Measurements from ENCODE around the gene HMSD.
A peak's percentile ranks its signal among the peaks of the same experiment; 100 is the strongest.

HMSD gene

GRCh38 chr18:63956755-63957154, 7.7 kb downstream of the HMSD start:
- no peak overlapping the region for H3K4me3 ChIP-seq (ENCODE audit: low read depth, low read length)
- H3K36me3 ChIP-seq (ENCODE audit: insufficient read depth, low read length): no peaks in the 10 kb centered on the region
- H3K79me2 ChIP-seq (ENCODE audit: control insufficient read depth, insufficient read depth, low read length, unreplicated experiment): no peaks in the 10 kb centered on the region
- no peak overlapping the region for H3K27ac ChIP-seq (ENCODE audit: low read depth, low read length)
- H3K4me1 ChIP-seq (ENCODE audit: control insufficient read depth, insufficient read depth, low read length, unreplicated experiment): no peaks in the 10 kb centered on the region
- H2AFZ ChIP-seq (ENCODE audit: low read length, unreplicated experiment): no peak overlapping the region
- H3K27me3 ChIP-seq (ENCODE audit: insufficient read depth, low read length): peaks cover 13% of the 10 kb centered on the region

- no peak overlapping the region for H3K4me3 ChIP-seq (ENCODE audit: low read depth, low read length)
- no peaks in the 10 kb centered on the region for H3K36me3 ChIP-seq (ENCODE audit: insufficient read depth, low read length)
Observed at GRCh38 chr18:63960891-63961290, 11.8 kb downstream of the HMSD start.

GRCh38 chr18:63961435-63961980, 12.4 kb downstream of the HMSD start:
- H3K79me2 ChIP-seq (ENCODE audit: control insufficient read depth, insufficient read depth, low read length, unreplicated experiment): no peaks in the 10 kb centered on the region
- H3K36me3 ChIP-seq (ENCODE audit: insufficient read depth, low read length): no peaks in the 10 kb centered on the region
- peaks cover 6% of the 10 kb centered on the region for H3K27me3 ChIP-seq (ENCODE audit: insufficient read depth, low read length)
- no peak overlapping the region for H2AFZ ChIP-seq (ENCODE audit: low read length, unreplicated experiment)
- no peak overlapping the region for H3K27ac ChIP-seq (ENCODE audit: low read depth, low read length)
- H3K4me1 ChIP-seq (ENCODE audit: control insufficient read depth, insufficient read depth, low read length, unreplicated experiment): no peaks in the 10 kb centered on the region
- no peak overlapping the region for H3K4me3 ChIP-seq (ENCODE audit: low read depth, low read length)

More at GRCh38 chr18:63960891-63961290, 11.8 kb downstream of the HMSD start:
- Histone ChIP-seq H3K4me1 (ENCODE audit: control insufficient read depth, insufficient read depth, low read length, unreplicated experiment) (no peaks in the 10 kb centered on the region), H2AFZ (ENCODE audit: low read length, unreplicated experiment) (no peak overlapping the region), H3K27me3 (ENCODE audit: insufficient read depth, low read length) (peaks cover 9% of the 10 kb centered on the region), H3K79me2 (ENCODE audit: control insufficient read depth, insufficient read depth, low read length, unreplicated experiment) (no peaks in the 10 kb centered on the region), H3K27ac (ENCODE audit: low read depth, low read length) (no peak overlapping the region)

GRCh38 chr18:63962137-63962536, 13.0 kb downstream of the HMSD start:
- Histone ChIP-seq H3K79me2 (ENCODE audit: control insufficient read depth, insufficient read depth, low read length, unreplicated experiment) (no peaks in the 10 kb centered on the region), H2AFZ (ENCODE audit: low read length, unreplicated experiment) (no peak overlapping the region), H3K4me3 (ENCODE audit: low read depth, low read length) (no peak overlapping the region), H3K27ac (ENCODE audit: low read depth, low read length) (no peak overlapping the region), H3K27me3 (ENCODE audit: insufficient read depth, low read length) (no peaks in the 10 kb centered on the region; the same call in 1 of the 2 replicates), H3K36me3 (ENCODE audit: insufficient read depth, low read length) (no peaks in the 10 kb centered on the region), H3K4me1 (ENCODE audit: control insufficient read depth, insufficient read depth, low read length, unreplicated experiment) (no peaks in the 10 kb centered on the region)

- Histone ChIP-seq H3K4me1 (ENCODE audit: control insufficient read depth, insufficient read depth, low read length, unreplicated experiment) (no peaks in the 10 kb centered on the region), H2AFZ (ENCODE audit: low read length, unreplicated experiment) (no peak overlapping the region), H3K79me2 (ENCODE audit: control insufficient read depth, insufficient read depth, low read length, unreplicated experiment) (no peaks in the 10 kb centered on the region), H3K27ac (ENCODE audit: low read depth, low read length) (no peak overlapping the region), H3K27me3 (ENCODE audit: insufficient read depth, low read length) (no peaks in the 10 kb centered on the region), H3K4me3 (ENCODE audit: low read depth, low read length) (no peak overlapping the region), H3K36me3 (ENCODE audit: insufficient read depth, low read length) (no peaks in the 10 kb centered on the region)
Observed at GRCh38 chr18:63963615-63964256, 14.6 kb downstream of the HMSD start.

GRCh38 chr18:63964908-63965307, 15.8 kb downstream of the HMSD start:
- Histone ChIP-seq H3K4me1 (ENCODE audit: control insufficient read depth, insufficient read depth, low read length, unreplicated experiment) (peaks cover 6% of the 10 kb centered on the region), H2AFZ (ENCODE audit: low read length, unreplicated experiment) (no peak overlapping the region)

GRCh38 chr18:63965716-63966330, 16.7 kb downstream of the HMSD start:
- peaks cover 6% of the 10 kb centered on the region for H3K4me1 ChIP-seq (ENCODE audit: control insufficient read depth, insufficient read depth, low read length, unreplicated experiment)
- H3K36me3 ChIP-seq (ENCODE audit: insufficient read depth, low read length): no peaks in the 10 kb centered on the region
- H3K4me3 ChIP-seq (ENCODE audit: low read depth, low read length): no peak overlapping the region
- H3K27me3 ChIP-seq (ENCODE audit: insufficient read depth, low read length): no peaks in the 10 kb centered on the region
- no peaks in the 10 kb centered on the region for H3K79me2 ChIP-seq (ENCODE audit: control insufficient read depth, insufficient read depth, low read length, unreplicated experiment)
- no peak overlapping the region for H2AFZ ChIP-seq (ENCODE audit: low read length, unreplicated experiment)
- H3K27ac ChIP-seq (ENCODE audit: low read depth, low read length): no peak overlapping the region

More at GRCh38 chr18:63964908-63965307, 15.8 kb downstream of the HMSD start:
- no peak overlapping the region for H3K4me3 ChIP-seq (ENCODE audit: low read depth, low read length)
- no peaks in the 10 kb centered on the region for H3K27me3 ChIP-seq (ENCODE audit: insufficient read depth, low read length)
- H3K79me2 ChIP-seq (ENCODE audit: control insufficient read depth, insufficient read depth, low read length, unreplicated experiment): no peaks in the 10 kb centered on the region
- H3K36me3 ChIP-seq (ENCODE audit: insufficient read depth, low read length): no peaks in the 10 kb centered on the region
- no peak overlapping the region for H3K27ac ChIP-seq (ENCODE audit: low read depth, low read length)

GRCh38 chr18:63969942-63970808, 21.1 kb downstream of the HMSD start, which contains the start of gene SERPINB8:
TSS of gene SERPINB8 (plus strand) at chr18:63970081. CDS start at chr18:63978309, 8,228 bp downstream.
- no peaks in the 10 kb centered on the region for H3K36me3 ChIP-seq (ENCODE audit: insufficient read depth, low read length)
- peaks cover 10% of the 10 kb centered on the region for H3K4me1 ChIP-seq (ENCODE audit: control insufficient read depth, insufficient read depth, low read length, unreplicated experiment)
- peak within 1 kb of the TSS; percentile 91 for H3K27ac ChIP-seq (ENCODE audit: low read depth, low read length)

GRCh38 chr18:63970809-63971205, 21.7 kb downstream of the HMSD start:
- no peaks in the 10 kb centered on the region for H3K36me3 ChIP-seq (ENCODE audit: insufficient read depth, low read length)
- H3K27me3 ChIP-seq (ENCODE audit: insufficient read depth, low read length): no peaks in the 10 kb centered on the region
- H3K27ac ChIP-seq (ENCODE audit: low read depth, low read length): peak overlapping the region; percentile 91
- H3K4me3 ChIP-seq (ENCODE audit: low read depth, low read length): peak overlapping the region; percentile 89
- peaks cover 15% of the 10 kb centered on the region for H3K79me2 ChIP-seq (ENCODE audit: control insufficient read depth, insufficient read depth, low read length, unreplicated experiment)
- H3K4me1 ChIP-seq (ENCODE audit: control insufficient read depth, insufficient read depth, low read length, unreplicated experiment): peaks cover 10% of the 10 kb centered on the region
- H2AFZ ChIP-seq (ENCODE audit: low read length, unreplicated experiment): peak overlapping the region; percentile 58

More at GRCh38 chr18:63969942-63970808, 21.1 kb downstream of the HMSD start, which contains the start of gene SERPINB8:
- peak within 1 kb of the TSS; percentile 89 for H3K4me3 ChIP-seq (ENCODE audit: low read depth, low read length)
- H3K27me3 ChIP-seq (ENCODE audit: insufficient read depth, low read length): no peaks in the 10 kb centered on the region
- H3K79me2 ChIP-seq (ENCODE audit: control insufficient read depth, insufficient read depth, low read length, unreplicated experiment): peaks cover 15% of the 10 kb centered on the region
- H2AFZ ChIP-seq (ENCODE audit: low read length, unreplicated experiment): peak within 1 kb of the TSS; percentile 86

GRCh38 chr18:63971320-63972001, 22.4 kb downstream of the HMSD start:
- Histone ChIP-seq H3K4me1 (ENCODE audit: control insufficient read depth, insufficient read depth, low read length, unreplicated experiment) (peaks cover 10% of the 10 kb centered on the region), H3K27me3 (ENCODE audit: insufficient read depth, low read length) (no peaks in the 10 kb centered on the region), H2AFZ (ENCODE audit: low read length, unreplicated experiment) (peak overlapping the region; percentile 58), H3K79me2 (ENCODE audit: control insufficient read depth, insufficient read depth, low read length, unreplicated experiment) (peaks cover 17% of the 10 kb centered on the region), H3K36me3 (ENCODE audit: insufficient read depth, low read length) (no peaks in the 10 kb centered on the region), H3K4me3 (ENCODE audit: low read depth, low read length) (peak overlapping the region; percentile 89), H3K27ac (ENCODE audit: low read depth, low read length) (peak overlapping the region; percentile 91)

Measured in ACC112 (cell line).